HG03159 (cell line): ENCODE measurements around the gene HTRA3.

Experiments used
- ATAC-seq: cut with Tn5 transposase; IDR thresholded peaks from one replicate; pipeline ENCODE4 v1.9.1; 2021; ENCODE audit warnings: mild to moderate bottlenecking, moderate library complexity; ENCODE audit not compliant: unreplicated experiment

Gene HTRA3

GRCh38 chr4:8306511-8307021 lies 37.0 kb downstream of the HTRA3 start:
- no peak for ATAC-seq

GRCh38 chr4:8307121-8307520 lies 37.6 kb downstream of the HTRA3 start:
- ATAC-seq: no peak

GRCh38 chr4:8307714-8308113 lies 38.2 kb downstream of the HTRA3 start:
- no peak for ATAC-seq

GRCh38 chr4:8308144-8308543 lies 38.6 kb downstream of the HTRA3 start:
- no peak for ATAC-seq

GRCh38 chr4:8308856-8309771 lies 39.6 kb downstream of the HTRA3 start:
- no peak for ATAC-seq

- ATAC-seq: no peak
These were observed 40.8 kb downstream of the HTRA3 start for GRCh38 chr4:8310306-8310705.

- no peak for ATAC-seq
These were observed 41.8 kb downstream of the HTRA3 start for GRCh38 chr4:8311101-8312068.

GRCh38 chr4:8312069-8312445 lies 42.5 kb downstream of the HTRA3 start:
- no peak for ATAC-seq

GRCh38 chr4:8312976-8313375 lies 43.4 kb downstream of the HTRA3 start:
- no peak for ATAC-seq

- ATAC-seq: no peak
These were observed 45.2 kb downstream of the HTRA3 start for GRCh38 chr4:8314691-8315255.

- no peak for ATAC-seq
These were observed 46.1 kb downstream of the HTRA3 start for GRCh38 chr4:8315435-8316250.

GRCh38 chr4:8316251-8316771 lies 46.8 kb downstream of the HTRA3 start:
- no peak for ATAC-seq

- no peak for ATAC-seq
These were observed 47.4 kb downstream of the HTRA3 start for GRCh38 chr4:8316911-8317351.

- ATAC-seq: no peak
These were observed 47.9 kb downstream of the HTRA3 start for GRCh38 chr4:8317474-8317873.

GRCh38 chr4:8318509-8318908 lies 49.0 kb downstream of the HTRA3 start:
- no peak for ATAC-seq

- no peak for ATAC-seq
These were observed 49.5 kb downstream of the HTRA3 start for GRCh38 chr4:8319061-8319460.

- no peak for ATAC-seq
These were observed 50.3 kb downstream of the HTRA3 start for GRCh38 chr4:8319731-8320385.

GRCh38 chr4:8320386-8320750 lies 50.8 kb downstream of the HTRA3 start:
- ATAC-seq: no peak

- no peak for ATAC-seq
These were observed 51.7 kb downstream of the HTRA3 start for GRCh38 chr4:8321220-8321619.
